Vagina (tissue), 2 donors: Measurements from ENCODE around the gene NT5DC1.

Experiments
- POLR2A ChIP-seq, 2 donors: fragments of 450-650 bp; IDR thresholded peaks; one replicate each; pipeline ENCODE4 v1.6.1; 2017; ENCODE audit warnings: antibody characterized with exemption in 2 of 2, mild to moderate bottlenecking in 2 of 2, moderate library complexity in 2 of 2
- TF ChIP-seq, protein P1 (sequence below), 3 experiments: fragments of 450-650 bp in 2 of 3; fragments of 200-600 bp in 1 of 3; sonication (generic) in 1 of 3; IDR thresholded peaks; one replicate each; pipeline ENCODE4 v1.5.1; 2017 to 2019; ENCODE audit warnings: antibody characterized with exemption in 3 of 3, mild to moderate bottlenecking in 2 of 3, moderate library complexity in 2 of 3

DNA sequence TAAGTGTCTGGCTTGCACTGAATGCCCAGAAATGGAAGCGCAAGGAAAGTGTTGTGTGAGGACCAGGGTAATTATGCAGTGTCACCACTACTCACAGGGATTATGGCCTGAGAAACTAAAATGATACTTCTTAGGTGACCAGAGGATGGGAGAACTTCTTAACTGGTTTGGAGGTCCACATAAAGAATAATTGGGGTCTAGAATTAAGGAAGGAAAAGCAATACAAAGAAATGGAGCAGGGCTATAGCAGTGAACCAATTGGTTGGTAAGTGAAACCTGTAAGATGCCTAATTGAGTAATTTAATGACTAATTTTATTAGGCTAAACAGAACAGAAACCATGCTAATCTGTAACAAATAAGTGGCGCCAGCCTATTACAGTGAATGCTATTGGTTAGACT lies 147.9 kb downstream of the NT5DC1 start:
- TF ChIP-seq, protein P1, sequence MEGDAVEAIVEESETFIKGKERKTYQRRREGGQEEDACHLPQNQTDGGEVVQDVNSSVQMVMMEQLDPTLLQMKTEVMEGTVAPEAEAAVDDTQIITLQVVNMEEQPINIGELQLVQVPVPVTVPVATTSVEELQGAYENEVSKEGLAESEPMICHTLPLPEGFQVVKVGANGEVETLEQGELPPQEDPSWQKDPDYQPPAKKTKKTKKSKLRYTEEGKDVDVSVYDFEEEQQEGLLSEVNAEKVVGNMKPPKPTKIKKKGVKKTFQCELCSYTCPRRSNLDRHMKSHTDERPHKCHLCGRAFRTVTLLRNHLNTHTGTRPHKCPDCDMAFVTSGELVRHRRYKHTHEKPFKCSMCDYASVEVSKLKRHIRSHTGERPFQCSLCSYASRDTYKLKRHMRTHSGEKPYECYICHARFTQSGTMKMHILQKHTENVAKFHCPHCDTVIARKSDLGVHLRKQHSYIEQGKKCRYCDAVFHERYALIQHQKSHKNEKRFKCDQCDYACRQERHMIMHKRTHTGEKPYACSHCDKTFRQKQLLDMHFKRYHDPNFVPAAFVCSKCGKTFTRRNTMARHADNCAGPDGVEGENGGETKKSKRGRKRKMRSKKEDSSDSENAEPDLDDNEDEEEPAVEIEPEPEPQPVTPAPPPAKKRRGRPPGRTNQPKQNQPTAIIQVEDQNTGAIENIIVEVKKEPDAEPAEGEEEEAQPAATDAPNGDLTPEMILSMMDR (IDR thresholded peaks at IDR 0.05), result no peak
- no peak for TF ChIP-seq POLR2A (IDR thresholded peaks at IDR 0.05)
